GM18498 (cell line): ENCODE results near the gene ECE1.
"Not testable (repeated sequence)": the region's sequence is repeated elsewhere in the genome, so short reads cannot be mapped to it uniquely, and the experiment has no call there.

Experiments
- ATAC-seq: cut with Tn5 transposase; IDR thresholded peaks from one replicate; pipeline ENCODE4 v1.9.1; 2021; ENCODE audit warnings: mild to moderate bottlenecking, moderate library complexity; ENCODE audit not compliant: unreplicated experiment

ECE1 gene

GRCh38 chr1:21232044-21232443 is 58.2 kb downstream of the ECE1 start:
- ATAC-seq: no peak

- no peak for ATAC-seq
These were observed 60.8 kb downstream of the ECE1 start for GRCh38 chr1:21229246-21230000.

- not testable (repeated sequence) for ATAC-seq
These were observed 62.0 kb downstream of the ECE1 start for GRCh38 chr1:21228224-21228623.

GRCh38 chr1:21225065-21225464 is 65.2 kb downstream of the ECE1 start:
- ATAC-seq: no peak

GRCh38 chr1:21220815-21221214 is 69.4 kb downstream of the ECE1 start:
- ATAC-seq: no peak

GRCh38 chr1:21219674-21220073 is 70.6 kb downstream of the ECE1 start:
- no peak for ATAC-seq

- ATAC-seq: no peak
These were observed 72.3 kb downstream of the ECE1 start for GRCh38 chr1:21217812-21218596.

- no peak for ATAC-seq
These were observed 73.1 kb downstream of the ECE1 start for GRCh38 chr1:21216835-21217811.

GRCh38 chr1:21212126-21212525 is 78.1 kb downstream of the ECE1 start:
- no peak for ATAC-seq

- ATAC-seq: not testable (repeated sequence)
These were observed 82.0 kb downstream of the ECE1 start for GRCh38 chr1:21208137-21208700.

GRCh38 chr1:21206117-21206516 is 84.1 kb downstream of the ECE1 start:
- no peak for ATAC-seq

- no peak for ATAC-seq
These were observed 84.8 kb downstream of the ECE1 start for GRCh38 chr1:21205416-21205815.

- ATAC-seq: no peak
These were observed 88.6 kb downstream of the ECE1 start for GRCh38 chr1:21201650-21202049.

GRCh38 chr1:21201238-21201637 is 89.0 kb downstream of the ECE1 start:
- ATAC-seq: not testable (repeated sequence)

- no peak for ATAC-seq
These were observed 89.5 kb downstream of the ECE1 start for GRCh38 chr1:21200767-21201166.

GRCh38 chr1:21198929-21199328 is 91.3 kb downstream of the ECE1 start:
- no peak for ATAC-seq

GRCh38 chr1:21192871-21193270 is 97.4 kb downstream of the ECE1 start:
- ATAC-seq: no peak

- ATAC-seq: no peak
These were observed 98.0 kb downstream of the ECE1 start for GRCh38 chr1:21192284-21192683.

- not testable (repeated sequence) for ATAC-seq
These were observed 99.5 kb downstream of the ECE1 start for GRCh38 chr1:21190771-21191170.

GRCh38 chr1:21189906-21190500 is 100.3 kb downstream of the ECE1 start:
- ATAC-seq: no peak
